Measurements from ENCODE around the gene CRTC1.

Gene CRTC1

DNA sequence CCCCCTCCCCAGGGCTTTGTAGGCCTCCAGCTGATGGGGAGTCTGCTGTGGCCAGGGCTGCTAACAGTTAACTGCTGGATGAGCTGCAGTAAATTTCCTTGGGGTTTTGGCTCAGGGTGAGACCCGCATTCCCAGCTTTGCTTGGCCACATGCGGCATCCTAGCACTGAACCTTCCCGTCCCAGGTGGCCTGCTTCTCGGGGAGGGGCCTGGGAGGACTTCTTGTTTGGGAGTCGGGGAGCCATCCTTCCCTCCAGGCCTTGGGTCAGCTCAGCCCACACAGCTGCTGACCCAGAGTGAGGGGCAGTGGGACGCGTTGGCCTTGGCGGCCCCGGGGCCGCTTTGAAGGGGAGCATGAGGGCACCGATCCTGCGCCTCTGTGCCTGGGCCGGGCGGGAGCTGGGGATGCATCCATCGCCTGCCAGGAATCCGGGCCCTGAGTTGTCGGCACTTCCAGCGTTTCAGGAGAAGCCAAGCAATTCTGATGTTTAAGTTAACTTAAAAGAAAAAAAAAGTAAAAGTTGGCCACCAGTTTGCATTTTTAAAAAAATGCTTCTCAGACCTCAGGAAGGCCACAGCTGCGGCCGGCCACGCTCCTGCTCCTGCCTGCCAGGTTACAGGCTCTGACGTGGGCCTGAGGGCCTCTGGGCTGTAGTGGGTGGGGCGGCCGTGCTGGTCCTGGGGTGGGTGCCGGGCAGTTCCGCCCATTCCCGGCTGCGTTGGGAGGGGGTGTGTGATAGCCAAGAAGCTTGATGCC, 27.7 kb downstream of the CRTC1 start:
- TF ChIP-seq, protein P1, sequence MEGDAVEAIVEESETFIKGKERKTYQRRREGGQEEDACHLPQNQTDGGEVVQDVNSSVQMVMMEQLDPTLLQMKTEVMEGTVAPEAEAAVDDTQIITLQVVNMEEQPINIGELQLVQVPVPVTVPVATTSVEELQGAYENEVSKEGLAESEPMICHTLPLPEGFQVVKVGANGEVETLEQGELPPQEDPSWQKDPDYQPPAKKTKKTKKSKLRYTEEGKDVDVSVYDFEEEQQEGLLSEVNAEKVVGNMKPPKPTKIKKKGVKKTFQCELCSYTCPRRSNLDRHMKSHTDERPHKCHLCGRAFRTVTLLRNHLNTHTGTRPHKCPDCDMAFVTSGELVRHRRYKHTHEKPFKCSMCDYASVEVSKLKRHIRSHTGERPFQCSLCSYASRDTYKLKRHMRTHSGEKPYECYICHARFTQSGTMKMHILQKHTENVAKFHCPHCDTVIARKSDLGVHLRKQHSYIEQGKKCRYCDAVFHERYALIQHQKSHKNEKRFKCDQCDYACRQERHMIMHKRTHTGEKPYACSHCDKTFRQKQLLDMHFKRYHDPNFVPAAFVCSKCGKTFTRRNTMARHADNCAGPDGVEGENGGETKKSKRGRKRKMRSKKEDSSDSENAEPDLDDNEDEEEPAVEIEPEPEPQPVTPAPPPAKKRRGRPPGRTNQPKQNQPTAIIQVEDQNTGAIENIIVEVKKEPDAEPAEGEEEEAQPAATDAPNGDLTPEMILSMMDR (IDR thresholded peaks at IDR 0.05; ENCODE audit: insufficient read depth, low read depth, low read length, missing control alignments) = no peak
- H3K4me3 ChIP-seq (ENCODE audit: low read length) = no peak overlapping the region

DNA sequence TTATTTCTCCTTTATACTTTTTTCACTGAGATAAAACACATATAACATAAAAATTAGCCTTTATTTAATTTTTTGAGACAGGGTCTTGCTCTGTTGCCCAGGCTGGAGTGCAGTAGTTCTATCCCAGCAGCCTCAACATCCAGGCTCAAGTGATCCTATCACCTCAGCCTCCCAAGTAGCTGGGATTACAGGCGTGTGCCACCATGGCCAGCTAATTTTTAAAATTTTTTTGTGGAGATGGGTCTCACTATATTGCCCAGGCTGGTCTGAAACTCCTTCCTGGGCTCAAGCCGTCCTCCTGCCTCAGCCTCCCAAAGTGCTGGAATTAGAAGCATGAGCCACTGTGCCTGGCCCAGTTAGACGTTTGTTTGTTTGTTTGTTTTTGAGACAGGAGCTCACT, 28.4 kb downstream of the CRTC1 start:
- TF ChIP-seq, protein P1 (IDR thresholded peaks at IDR 0.05; ENCODE audit: insufficient read depth, low read depth, low read length, missing control alignments) = no peak
- H3K4me3 ChIP-seq (ENCODE audit: low read length) = no peak overlapping the region
- DNase-seq (ENCODE audit: low read depth) = no peak

More for the DNA sequence above, 27.7 kb downstream of the CRTC1 start:
- no peak for DNase-seq (ENCODE audit: low read depth)

DNA sequence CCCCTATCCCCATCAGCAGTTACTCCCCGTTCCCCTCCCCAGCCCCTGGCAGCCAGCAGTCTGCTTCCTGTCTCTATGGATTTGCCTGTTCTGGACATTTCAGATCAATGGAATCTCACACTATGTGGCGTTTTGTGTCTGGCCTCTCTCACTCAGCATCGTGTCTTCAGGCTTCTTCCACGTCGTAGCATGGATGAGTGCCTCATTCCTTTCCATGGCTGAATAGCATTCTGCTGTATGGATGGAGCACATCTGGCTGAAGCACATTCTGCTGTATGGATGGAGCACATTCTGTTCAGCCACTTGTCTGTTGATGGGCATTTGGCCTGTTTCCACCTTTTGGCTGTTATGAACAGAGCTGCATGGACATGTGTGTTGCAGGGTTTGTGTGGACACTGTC, 29.5 kb downstream of the CRTC1 start:
- TF ChIP-seq, protein P1 (IDR thresholded peaks at IDR 0.05; ENCODE audit: insufficient read depth, low read depth, low read length, missing control alignments) = no peak
- DNase-seq (ENCODE audit: low read depth) = no peak
- no peak overlapping the region for H3K4me3 ChIP-seq (ENCODE audit: low read length)

DNA sequence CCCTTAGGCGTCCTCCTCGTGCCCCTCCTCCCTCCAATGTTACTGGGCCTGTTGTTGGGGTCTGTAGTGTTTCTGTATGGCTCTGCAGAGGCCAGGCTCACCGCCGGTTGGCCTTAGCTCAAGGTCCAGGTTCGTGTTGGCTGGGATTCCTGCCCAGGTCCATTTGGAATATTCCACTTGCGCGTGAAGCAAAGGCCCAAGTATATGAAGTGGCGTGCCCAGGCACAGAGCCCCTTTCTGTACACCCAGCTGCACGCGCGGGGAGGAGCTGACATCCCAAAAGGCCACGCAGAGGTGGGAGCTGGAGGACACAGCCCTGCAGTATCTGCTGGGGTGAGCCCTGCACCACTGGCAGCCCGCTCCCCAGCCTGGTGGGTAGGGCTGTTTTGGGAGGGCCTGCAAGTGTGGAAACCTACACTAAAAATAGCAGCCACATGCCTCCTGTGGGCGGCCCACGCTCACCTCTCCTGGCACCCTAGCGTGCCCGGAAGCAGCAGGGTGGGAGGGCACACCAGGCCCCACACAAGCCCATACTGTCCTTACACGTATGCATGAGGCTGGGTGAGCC, 30.2 kb downstream of the CRTC1 start:
- no peak overlapping the region for H3K4me3 ChIP-seq (ENCODE audit: low read length)
- TF ChIP-seq, protein P1 (IDR thresholded peaks at IDR 0.05; ENCODE audit: insufficient read depth, low read depth, low read length, missing control alignments) = no peak
- no peak for DNase-seq (ENCODE audit: low read depth)

DNA sequence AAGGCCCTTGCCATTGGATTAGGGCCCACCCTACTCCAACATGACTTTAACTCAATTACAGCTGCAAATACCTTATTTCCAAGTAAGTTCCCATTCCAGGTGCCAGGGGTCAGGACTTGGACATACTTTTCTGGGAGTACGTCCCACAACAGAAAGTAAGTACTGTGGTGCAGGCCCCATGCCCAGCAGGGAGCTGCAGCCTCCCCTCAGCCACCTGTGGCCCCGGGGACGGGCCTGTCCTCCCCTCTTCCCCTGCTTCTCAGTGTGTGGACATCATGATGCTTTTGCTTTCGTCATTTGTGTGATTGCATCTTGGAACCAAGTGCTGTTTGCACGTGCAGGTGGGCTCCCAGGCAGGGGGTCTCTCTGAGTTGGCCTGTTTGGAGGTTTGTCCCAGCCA, 31.9 kb downstream of the CRTC1 start:
- DNase-seq (ENCODE audit: low read depth) = no peak
- H3K4me3 ChIP-seq (ENCODE audit: low read length) = no peak overlapping the region
- TF ChIP-seq, protein P1 (IDR thresholded peaks at IDR 0.05; ENCODE audit: insufficient read depth, low read depth, low read length, missing control alignments) = no peak

DNA sequence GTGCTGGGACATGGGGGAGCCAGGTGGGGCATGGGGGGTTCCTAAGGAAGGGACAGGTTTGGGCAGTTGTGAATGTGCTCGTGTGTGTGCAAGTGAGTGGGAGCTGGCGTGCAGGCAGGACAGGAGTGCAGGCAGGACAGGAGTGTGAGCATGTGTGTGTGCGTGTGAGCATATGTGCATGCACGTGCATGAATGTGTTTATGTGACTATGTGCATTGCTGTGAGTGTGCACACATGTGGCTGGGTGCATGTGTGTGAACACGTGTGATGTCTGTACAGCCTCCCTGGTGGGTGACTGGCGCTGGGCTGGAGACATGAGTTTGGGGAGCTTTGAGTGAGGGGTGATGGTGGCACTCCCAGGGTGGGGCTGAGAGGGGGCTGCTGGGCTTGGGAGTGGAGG, 33.4 kb downstream of the CRTC1 start:
- H3K4me3 ChIP-seq (ENCODE audit: low read length) = no peak overlapping the region
- TF ChIP-seq, protein P1 (IDR thresholded peaks at IDR 0.05; ENCODE audit: insufficient read depth, low read depth, low read length, missing control alignments) = no peak
- DNase-seq (ENCODE audit: low read depth) = no peak

DNA sequence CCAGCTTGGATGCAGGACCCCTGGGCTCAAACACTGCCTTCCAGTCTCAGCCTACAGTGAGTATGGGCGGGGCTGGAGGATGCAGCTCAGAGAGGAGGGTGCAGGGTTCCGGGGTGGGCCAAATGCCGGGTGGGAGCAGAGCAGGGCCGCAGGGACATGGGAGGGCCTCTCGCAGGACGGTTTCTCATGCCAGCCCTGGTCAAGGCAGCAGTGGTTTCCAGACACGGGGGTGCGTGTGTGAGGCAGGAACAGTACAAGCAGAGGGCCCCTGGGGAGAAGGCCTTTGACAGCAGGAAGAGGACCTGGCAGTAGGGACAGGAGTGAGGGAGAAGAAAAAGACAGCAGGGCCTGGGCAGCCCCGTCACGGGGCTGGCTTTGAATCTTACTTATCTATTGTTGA, 34.1 kb downstream of the CRTC1 start:
- H3K4me3 ChIP-seq (ENCODE audit: low read length) = no peak overlapping the region
- no peak for DNase-seq (ENCODE audit: low read depth)
- TF ChIP-seq, protein P1 (IDR thresholded peaks at IDR 0.05; ENCODE audit: insufficient read depth, low read depth, low read length, missing control alignments) = no peak

Measured in epithelial cell of esophagus (primary cell).